ENCODE data around the gene CDC42BPA.

GRCh38 chr1:226993814-226994585 is 324.3 kb downstream of the CDC42BPA start:
- TF ChIP-seq EZH2phosphoT487 (IDR thresholded peaks at IDR 0.05; ENCODE audit: borderline replicate concordance, low read length) (no peak), CTCF (conservative IDR thresholded peaks at IDR 0.05; ENCODE audit: low read depth, low read length) (no peak)
